GM18511 (cell line): ENCODE results near the gene ZBTB32.

Experiments used
- ATAC-seq: cut with Tn5 transposase; IDR thresholded peaks from one replicate; pipeline ENCODE4 v1.9.1; 2021; ENCODE audit warnings: mild to moderate bottlenecking, moderate library complexity; ENCODE audit not compliant: unreplicated experiment

ZBTB32 gene

DNA sequence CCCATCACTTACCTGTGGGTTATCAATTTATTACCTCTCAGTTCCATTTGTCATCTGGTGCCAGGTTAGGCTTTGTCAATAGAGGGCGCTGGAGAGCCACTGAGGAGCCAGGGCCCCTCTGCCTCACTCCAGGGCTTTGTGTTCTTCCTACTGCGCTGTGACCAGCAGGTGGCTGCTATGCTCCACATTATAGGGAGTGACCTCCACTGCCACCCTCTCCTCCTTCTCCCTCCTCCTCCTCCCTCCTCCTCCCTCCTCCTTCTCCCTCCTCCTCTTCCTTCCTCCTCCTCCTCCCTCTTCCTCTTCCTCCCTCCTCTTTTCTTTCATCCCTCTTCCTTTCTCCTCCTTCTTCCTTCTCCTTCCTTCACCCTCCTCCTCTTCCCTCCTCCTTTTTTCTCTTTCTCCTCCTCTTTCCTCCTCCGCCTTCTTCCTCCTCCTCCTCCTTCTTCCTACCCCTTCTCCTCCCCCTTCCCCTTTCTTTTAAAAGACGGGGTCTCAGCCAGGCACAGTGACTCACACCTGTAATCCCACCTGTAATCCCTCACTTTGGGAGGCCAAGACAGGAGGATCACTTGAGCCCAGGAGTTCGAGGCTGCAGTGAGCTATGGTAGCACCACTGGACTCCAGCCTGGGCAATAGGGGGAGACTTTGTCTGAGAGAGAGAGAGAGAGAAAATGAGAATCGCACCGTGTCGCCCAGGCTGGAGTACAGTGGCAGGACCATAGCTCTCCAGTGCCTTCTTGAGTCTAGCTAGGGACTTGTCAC lies 10.3 kb upstream of the ZBTB32 start:
- ATAC-seq, result peak; percentile 72

DNA sequence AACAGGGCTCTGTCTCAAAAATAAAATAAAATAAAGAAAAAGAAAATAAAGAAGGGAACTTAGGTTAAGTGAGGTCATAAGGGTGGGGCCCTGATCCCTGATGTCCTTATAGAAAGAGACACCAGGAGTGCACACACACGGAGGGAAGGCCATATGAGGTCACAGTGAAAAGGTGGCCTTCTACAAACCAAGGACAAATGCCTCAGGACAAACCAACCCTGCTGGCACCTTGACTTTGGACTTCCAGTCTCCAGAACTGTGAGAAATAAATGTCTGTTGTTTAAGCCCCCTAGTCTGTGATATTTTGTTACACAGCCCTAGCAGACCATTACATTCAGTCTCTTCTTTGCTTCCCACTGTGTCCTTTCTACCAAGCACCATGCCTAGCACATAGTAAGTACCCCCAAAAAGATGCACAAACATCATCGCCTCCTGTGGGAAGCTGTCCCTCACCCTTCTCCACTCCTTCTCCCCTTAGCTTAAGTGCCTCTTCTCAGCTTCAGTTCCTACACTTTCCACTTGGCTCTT lies 8.4 kb upstream of the ZBTB32 start:
- no peak for ATAC-seq

DNA sequence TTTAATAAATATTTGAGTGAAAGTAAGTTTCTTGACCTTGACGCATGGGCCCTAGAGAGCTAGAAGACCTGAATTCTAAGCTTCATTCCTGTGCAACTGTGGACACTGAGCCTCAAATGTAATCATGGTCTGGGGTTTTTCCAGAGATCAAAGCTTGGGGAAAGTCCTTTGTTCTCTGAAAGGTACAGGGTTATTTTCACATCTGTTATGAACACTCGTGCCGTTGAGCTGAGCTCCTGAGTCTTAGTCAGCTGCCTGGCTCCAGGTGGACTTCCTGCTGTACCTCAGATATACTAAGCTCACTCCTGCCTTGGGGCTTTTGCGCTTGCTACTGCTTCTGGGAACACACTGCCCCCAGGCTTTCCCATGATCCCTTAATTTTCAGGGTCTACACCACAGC lies 7.5 kb upstream of the ZBTB32 start:
- no peak for ATAC-seq

DNA sequence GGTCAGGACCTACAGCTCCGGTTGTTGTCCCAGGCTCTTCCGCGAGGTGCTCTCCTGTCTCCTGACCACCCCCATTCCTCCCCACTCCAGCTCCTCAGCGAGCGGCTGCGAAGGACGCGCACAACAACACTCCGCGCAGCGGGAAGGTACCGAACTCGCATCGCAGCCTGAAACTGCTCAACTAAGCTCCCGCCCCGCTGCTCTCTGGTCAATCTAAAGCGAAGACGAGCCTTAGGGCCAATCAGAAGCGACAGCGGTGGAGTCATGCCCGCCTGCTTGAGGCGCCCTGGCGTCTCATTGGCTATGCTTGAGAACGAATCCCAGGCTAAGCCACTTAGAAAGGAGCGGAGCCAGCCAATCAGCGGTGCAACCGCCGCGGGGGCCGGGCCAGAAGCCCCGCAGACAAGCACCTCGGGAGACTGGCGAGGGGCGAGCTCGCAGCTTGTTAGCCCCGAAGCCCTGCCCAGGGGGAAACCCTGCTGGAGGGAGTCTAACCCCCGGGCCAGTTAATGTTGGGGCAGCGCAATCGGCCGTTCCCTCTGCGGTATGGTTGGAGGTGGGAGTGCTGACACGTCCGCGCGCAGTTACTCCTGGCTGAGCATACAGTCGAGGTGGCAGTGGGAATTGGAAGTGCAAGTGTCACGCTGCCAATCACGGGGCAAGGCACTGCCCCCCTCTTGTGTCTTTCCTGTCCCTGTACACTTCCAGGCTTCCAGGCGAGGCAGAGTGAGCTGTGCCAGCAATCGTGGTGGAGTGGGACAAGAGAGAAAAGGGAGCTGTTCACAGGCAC lies 1.9 kb upstream of the ZBTB32 start:
- peak; percentile 97 for ATAC-seq

DNA sequence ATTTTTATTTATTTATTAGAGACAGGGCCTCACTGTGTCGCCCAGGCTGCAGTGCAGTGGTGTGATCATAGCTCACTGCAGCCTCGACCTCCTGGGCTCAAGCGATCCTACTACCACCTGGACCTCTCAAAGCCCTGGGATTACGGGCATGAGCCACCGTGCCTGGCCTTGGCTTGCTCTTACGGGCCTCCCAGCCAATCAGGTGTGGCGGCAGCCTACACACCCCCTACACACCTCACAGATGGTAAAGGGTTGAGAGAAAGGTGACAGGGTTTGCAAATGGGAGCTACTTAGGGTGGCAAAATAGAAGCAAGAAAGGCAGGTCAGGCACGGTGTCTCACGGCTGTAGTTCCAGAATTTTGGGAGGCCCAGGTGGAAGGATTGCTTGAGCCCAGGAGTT lies 1.0 kb upstream of the ZBTB32 start:
- ATAC-seq, result no peak

DNA sequence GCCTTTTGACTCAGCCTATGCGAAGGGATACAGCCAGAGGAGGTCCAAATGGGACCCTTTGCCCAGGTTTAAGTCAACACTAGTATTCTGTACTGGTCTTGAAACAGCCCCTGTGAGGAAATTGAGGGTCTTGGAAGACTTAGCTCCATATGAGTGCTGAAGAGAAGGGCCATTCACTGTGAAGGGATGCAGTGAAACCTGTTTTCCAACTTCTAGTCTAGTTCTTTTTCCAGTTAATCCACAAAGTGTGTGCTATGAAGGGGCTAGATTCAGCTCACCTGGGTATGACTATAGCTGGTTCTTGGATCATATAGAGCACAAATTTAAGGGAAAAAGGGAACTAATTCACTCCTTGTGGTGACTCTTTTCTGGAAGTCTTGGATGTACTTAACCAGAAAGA lies 4.0 kb downstream of the ZBTB32 start:
- ATAC-seq, result no peak

DNA sequence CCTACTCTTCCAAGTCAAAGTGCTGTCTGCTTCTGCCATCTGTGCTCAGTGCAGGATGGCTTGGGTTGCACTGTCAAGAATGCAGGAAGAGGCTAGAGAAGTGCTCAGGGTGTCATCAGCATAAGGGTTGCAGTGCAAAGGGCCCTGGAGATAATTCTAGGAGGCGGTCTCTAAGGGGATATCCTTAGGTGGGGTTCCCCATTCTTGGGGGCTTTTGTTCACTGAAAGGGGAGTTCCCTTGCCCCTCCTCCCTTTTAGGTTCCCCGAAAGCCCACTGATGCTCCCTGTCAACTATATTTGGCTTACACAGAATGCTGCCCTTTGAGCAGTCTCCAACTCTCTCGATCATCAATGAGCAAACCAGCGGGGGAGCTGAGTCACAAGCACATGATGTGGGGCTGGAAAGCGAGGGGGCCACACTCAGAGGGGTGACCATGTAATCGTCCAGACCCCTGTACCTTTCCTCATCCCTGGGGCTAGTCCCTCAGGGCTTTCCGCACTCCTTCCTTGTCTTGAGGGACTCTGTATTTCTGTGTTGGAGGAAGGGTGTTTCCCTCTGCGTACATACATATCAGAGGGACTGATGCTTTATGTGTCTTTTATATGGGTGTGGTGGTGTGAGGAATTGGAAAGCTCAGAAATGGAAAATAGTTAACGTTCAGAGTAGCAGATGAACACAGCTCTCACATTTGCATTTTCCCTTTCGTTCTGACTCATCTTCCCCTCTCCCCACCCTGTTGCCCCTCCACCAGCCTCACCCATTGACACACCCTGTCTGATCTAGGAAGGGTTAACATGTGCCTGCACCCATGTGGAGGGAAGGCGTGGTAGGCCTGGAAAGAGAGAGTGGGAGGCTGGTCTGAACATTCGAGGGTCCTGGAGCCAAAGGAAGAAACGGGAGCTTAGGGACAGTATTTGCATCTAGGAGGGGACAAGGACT lies 6.7 kb downstream of the ZBTB32 start:
- peak; percentile 47 for ATAC-seq

DNA sequence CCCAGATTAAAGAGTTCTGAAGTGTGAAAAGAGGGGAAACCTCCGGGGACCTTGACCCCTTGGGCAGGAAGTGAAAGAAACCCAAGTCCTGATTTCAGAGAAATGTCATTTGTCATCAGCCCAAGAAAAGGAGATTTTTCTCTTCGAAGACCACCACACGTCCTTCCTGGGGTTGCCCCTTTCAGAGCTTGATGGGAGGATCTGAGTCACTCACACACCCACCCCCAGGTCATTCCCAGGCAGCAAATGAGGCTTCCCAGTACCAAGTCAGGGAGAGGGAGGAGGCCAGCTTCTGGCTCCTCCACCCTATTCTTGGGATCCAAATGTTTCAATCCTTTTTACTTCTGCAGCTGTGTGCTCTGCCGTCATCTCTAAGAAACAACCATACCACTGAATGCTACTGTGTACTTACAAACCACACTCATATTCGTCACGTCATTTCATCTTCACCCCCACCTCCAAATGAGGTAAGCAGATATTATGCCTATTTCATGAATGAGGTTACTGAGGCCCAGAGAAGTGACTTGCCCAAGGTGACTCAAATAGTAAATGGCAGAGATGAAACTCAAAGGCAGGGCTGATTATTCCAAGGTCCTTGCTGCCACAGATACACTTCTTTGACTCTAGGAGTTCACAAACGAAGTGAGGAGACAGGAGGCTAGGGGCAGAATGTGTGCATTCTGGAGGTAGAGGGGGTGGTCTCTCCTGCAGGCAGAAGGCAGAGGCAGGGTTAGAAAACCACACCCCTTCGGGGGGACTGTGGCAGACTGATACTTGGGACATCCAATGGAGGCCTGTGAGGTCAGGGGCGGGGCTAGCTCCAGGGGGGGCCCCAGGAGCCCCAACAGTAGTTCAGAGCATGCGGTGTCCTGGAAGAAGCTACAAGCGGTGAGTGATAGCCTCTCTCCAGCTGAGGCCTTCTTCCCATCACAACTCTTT lies 8.5 kb downstream of the ZBTB32 start:
- no peak for ATAC-seq

DNA sequence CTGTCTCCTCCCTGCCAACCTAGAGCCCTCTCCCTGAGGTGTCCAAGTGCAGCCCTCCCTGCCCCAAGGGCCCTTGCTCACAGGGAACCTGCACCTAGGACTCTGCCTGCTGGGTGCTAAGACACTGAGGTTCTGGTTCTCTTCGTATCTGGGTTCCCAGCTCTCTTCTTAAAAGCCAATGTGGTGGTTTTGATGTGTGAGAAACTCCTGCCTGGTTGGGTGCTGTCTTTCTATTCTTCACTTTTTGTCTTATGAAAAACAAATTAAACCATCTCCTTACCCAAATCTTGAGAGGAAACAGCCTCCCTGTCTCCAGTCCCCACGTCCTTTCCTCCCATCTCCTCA lies 9.1 kb downstream of the ZBTB32 start:
- ATAC-seq, result no peak

DNA sequence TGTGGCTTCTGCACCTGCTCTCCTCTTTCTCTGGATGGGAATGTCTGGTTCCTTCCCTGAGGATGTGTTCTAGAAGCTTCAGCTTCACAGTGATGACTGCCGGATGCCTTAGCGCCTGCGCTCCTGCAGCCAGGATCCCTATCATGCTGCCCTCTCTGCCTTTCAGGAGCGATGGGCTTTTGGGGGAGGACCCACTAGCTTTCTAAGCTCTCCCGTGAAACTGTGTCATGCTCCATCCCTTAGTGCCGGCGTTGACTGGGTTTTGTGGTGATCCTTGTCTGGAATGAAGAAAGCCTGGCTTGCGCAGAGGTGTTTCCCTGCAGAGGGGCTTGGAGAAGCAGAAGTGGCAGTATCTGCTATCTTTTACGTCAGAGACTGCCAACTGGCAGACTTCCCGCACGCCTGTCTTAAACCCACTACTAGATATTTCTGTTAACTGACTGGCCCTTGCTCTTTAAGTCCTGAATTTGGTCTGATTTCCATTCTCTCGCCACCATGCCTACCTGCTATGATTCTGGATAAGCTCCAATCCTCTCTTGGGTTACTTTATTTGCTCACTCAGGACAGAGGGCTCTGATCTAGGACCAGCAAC lies 9.6 kb downstream of the ZBTB32 start:
- ATAC-seq, result no peak

DNA sequence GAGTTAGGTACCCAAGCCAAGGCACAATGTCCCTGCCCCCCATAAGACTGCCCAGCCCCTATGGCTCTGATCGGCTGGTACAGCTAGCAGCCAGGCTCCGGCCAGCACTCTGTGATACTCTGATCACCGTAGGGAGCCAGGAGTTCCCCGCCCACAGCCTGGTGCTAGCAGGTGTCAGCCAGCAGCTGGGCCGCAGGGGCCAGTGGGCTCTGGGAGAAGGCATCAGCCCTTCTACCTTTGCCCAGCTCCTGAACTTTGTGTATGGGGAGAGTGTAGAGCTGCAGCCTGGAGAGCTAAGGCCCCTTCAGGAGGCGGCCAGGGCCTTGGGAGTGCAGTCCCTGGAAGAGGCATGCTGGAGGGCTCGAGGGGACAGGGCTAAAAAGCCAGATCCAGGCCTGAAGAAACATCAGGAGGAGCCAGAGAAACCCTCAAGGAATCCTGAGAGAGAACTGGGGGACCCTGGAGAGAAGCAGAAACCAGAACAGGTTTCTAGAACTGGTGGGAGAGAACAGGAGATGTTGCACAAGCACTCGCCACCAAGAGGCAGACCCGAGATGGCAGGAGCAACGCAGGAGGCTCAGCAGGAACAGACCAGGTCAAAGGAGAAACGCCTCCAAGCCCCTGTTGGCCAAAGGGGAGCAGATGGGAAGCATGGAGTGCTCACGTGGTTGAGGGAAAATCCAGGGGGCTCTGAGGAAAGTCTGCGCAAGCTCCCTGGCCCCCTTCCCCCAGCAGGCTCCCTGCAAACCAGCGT lies 10.4 kb downstream of the ZBTB32 start:
- ATAC-seq, result no peak

DNA sequence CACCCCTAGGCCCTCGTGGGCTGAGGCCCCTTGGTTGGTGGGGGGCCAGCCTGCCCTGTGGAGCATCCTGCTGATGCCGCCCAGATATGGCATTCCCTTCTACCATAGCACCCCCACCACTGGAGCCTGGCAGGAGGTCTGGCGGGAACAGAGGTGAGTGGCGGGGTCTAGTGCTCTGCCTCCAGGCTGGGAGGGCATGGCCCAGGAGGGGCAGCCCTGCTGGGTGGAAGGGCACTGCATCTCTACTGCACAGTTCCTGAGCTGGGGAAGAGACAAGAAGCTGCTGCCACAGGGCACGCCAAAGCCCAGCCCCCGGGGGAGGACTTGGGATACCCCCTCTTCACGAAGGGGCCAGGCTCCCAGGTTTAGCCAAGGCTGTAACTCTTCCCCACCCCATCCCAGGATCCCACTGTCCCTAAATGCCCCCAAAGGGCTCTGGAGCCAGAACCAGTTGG lies 11.0 kb downstream of the ZBTB32 start:
- no peak for ATAC-seq

DNA sequence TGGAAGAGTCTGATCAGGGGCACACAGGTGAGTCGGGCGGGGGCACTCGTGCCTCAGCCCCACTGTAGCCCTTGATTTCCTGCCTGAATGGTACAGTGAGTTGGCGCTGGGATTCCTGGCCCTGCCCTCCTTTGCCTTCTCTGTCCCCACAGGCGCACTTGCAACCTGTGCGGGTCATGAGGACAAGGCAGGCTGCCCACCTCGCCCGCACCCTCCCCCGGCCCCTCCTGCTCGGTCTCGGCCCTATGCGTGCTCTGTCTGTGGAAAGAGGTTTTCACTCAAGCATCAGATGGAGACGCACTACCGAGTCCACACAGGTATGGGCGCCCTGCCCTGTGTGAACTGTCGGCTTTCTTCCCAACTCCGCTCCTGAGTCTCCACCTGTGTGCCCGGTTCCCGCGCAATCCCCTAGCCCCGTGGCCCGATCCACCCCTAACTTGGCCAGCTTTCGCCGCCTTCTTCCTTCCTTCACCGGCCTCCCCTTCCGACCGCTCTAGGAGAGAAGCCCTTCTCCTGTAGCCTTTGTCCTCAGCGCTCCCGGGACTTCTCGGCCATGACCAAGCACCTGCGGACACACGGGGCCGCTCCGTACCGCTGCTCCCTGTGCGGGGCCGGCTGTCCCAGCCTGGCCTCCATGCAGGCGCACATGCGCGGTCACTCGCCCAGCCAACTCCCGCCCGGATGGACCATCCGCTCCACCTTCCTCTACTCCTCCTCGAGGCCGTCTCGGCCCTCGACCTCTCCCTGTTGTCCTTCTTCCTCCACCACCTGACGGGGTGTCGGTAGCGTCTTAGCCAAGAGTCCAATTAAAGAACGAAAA lies 11.8 kb downstream of the ZBTB32 start:
- peak; percentile 0 for ATAC-seq

DNA sequence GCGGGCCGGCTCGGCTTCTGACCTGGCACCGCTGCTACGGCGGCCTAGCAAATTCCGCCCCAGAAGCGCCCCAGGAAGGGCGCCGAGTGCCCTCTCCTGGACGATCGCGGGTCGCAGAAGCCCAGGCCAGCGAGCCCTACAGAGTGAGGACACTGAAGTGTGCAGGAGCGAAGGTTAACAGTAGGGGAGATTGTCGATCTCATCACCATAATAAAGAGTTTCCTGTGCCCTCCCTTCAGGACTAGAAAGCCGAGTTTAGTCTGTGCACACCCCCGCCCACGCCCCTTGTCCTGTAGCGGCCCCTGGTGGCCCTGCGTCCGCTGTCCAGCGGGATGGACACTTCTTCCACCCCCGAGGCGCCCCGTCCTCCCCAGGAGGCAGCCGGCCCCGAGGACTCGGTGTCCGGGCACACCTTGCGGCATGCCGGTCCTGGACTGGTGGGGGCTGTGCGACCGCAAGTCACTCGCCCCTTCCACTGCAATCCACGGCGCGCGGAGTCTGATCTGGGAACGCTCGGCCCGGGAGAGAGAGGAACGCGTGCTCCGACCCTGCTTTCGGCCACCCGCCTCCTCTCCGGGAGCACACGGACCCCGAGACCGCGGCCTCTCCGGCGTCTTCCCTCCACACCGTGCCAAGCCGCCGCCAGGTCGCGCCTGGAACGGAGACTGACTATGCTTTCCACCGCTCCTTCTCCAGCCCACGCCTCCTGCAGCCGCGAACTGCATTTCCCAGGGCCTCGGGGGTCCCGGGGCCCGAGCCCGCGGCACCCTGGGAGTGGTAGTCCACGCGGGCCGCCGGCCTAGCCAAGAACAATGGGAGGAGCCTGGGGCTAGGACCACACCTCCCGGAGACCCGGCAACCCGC lies 12.7 kb downstream of the ZBTB32 start:
- peak; percentile 67 for ATAC-seq

DNA sequence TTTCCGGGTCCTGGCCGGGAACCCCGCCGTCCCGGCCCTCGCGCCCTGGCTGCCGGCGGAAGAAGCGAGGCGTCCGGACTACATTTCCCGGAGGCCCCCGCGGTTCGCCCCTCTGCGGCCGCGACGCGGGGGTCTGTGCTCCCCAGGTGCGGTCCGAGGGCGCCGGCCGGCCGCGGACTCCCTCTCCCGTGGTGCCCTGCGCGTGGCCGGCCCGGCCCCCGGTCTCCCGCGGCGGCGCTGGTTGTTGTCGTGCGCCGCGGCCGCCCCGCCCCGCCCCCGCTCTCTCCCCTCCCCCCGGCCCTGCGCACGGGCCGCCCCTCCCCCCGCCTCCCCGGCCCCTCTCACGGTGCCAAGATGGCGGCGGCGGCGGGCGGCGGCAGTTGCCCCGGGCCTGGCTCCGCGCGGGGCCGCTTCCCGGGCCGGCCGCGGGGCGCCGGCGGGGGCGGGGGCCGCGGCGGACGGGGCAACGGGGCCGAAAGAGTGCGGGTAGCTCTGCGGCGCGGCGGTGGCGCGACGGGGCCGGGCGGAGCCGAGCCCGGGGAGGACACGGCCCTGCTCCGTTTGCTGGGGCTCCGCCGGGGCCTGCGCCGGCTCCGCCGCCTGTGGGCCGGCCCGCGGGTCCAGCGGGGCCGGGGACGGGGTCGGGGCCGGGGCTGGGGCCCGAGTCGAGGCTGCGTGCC lies 13.4 kb downstream of the ZBTB32 start, which contains the start of gene KMT2B:
Gene KMT2B, plus strand, starts transcription at position 339 of the 680 bp plus-strand sequence. Its CDS starts 16 bp downstream, at position 355.
- ATAC-seq, result peak; percentile 54

DNA sequence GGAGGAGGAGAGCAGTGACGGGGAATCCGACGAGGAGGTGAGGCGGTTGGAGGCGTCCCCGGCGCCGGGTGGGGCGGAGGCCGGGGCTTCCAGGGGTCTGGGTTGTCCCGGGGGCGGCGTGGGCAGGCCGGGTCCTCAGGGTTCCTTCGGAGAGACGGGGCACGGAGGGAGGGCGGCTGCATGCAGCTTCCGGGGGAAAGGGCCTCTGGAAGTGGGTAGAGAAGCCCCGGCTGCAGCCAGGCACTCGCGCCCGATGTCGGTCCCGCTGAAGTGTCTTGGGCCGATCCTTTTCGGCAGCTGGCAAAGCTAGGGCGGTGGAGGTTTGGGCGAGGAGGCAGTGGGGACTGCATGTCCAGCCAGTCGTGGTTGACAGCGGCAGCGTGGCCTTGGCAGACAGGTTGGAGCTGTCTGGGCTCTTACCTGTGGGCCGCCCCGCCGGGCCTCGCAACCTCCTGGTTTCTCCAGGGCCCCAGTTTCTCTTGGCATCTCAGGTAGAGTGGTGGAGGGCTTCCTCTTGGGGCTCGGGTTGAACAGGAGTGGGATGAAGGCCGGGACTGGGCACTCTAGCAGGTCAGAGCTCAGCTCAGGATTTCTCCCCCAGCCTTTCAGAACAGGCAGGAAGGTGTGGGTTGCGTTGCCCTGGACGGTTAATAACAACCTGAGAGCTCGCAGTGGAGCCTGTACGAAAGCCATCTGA lies 14.1 kb downstream of the ZBTB32 start:
- no peak for ATAC-seq
